Measurements from ENCODE around the gene LSS. TPM values are rescaled to one million over a fixed set of nuclear protein-coding genes. Genes with fewer than 3 reads are reported as not detected.

The LSS gene
- total and polyA plus RNA-seq, 9 donors = 27.0 to 47.4 (median 35.8) TPM

GRCh38 chr21:46194374-46195334 lies 33.9 kb downstream of the LSS start:
- DNase-seq = no peak
- no peaks in the 10 kb centered on the region for H3K9me3 ChIP-seq (replicated peaks; ENCODE audit: control insufficient read depth, low read depth, low read length)
- H3K27ac ChIP-seq (ENCODE audit: low read length) = no peak overlapping the region
- 93% methylated on average over 25 of the region's 34 CpGs for WGBS (ENCODE audit: insufficient coverage)
- H3K4me3 ChIP-seq (ENCODE audit: low read length) = no peak overlapping the region
- H3K27me3 ChIP-seq (ENCODE audit: control insufficient read depth, insufficient read depth, low read length) = no peaks in the 10 kb centered on the region
- H3K36me3 ChIP-seq (ENCODE audit: control insufficient read depth, insufficient read depth, low read length) = peaks cover 69% of the 10 kb centered on the region
- H3K4me1 ChIP-seq (ENCODE audit: control insufficient read depth, insufficient read depth, low read length) = no peaks in the 10 kb centered on the region

- Histone ChIP-seq H3K4me3 (ENCODE audit: low read length) (no peak overlapping the region), H3K27ac (ENCODE audit: low read length) (no peak overlapping the region), H3K4me1 (ENCODE audit: control insufficient read depth, insufficient read depth, low read length) (no peaks in the 10 kb centered on the region), H3K36me3 (ENCODE audit: control insufficient read depth, insufficient read depth, low read length) (peaks cover 71% of the 10 kb centered on the region), H3K9me3 (replicated peaks; ENCODE audit: control insufficient read depth, low read depth, low read length) (no peaks in the 10 kb centered on the region), H3K27me3 (ENCODE audit: control insufficient read depth, insufficient read depth, low read length) (no peaks in the 10 kb centered on the region)
- DNase-seq = no peak
- WGBS (ENCODE audit: insufficient coverage) = 100% methylated on average over 8 of the region's 10 CpGs
Measured at GRCh38 chr21:46193829-46194373, 34.7 kb downstream of the LSS start.

GRCh38 chr21:46191686-46192575 lies 36.6 kb downstream of the LSS start:
- DNase-seq = no peak
- 97% methylated on average over 14 of the region's 20 CpGs for WGBS (ENCODE audit: insufficient coverage)
- no peaks in the 10 kb centered on the region for H3K4me1 ChIP-seq (ENCODE audit: control insufficient read depth, insufficient read depth, low read length)
- no peak overlapping the region for H3K4me3 ChIP-seq (ENCODE audit: low read length)
- peaks cover 66% of the 10 kb centered on the region for H3K36me3 ChIP-seq (ENCODE audit: control insufficient read depth, insufficient read depth, low read length)
- H3K27me3 ChIP-seq (ENCODE audit: control insufficient read depth, insufficient read depth, low read length) = no peaks in the 10 kb centered on the region
- H3K9me3 ChIP-seq (replicated peaks; ENCODE audit: control insufficient read depth, low read depth, low read length) = no peaks in the 10 kb centered on the region
- H3K27ac ChIP-seq (ENCODE audit: low read length) = no peak overlapping the region

GRCh38 chr21:46191257-46191685 lies 37.3 kb downstream of the LSS start:
- 100% methylated on average over 2 of the region's 4 CpGs for WGBS (ENCODE audit: insufficient coverage)
- H3K9me3 ChIP-seq (replicated peaks; ENCODE audit: control insufficient read depth, low read depth, low read length) = no peaks in the 10 kb centered on the region
- no peak for DNase-seq
- H3K4me3 ChIP-seq (ENCODE audit: low read length) = no peak overlapping the region
- no peaks in the 10 kb centered on the region for H3K4me1 ChIP-seq (ENCODE audit: control insufficient read depth, insufficient read depth, low read length)
- no peaks in the 10 kb centered on the region for H3K27me3 ChIP-seq (ENCODE audit: control insufficient read depth, insufficient read depth, low read length)
- peaks cover 60% of the 10 kb centered on the region for H3K36me3 ChIP-seq (ENCODE audit: control insufficient read depth, insufficient read depth, low read length)
- no peak overlapping the region for H3K27ac ChIP-seq (ENCODE audit: low read length)

GRCh38 chr21:46190491-46191131 lies 38.0 kb downstream of the LSS start:
- no peaks in the 10 kb centered on the region for H3K4me1 ChIP-seq (ENCODE audit: control insufficient read depth, insufficient read depth, low read length)
- no peak for DNase-seq
- peaks cover 53% of the 10 kb centered on the region for H3K36me3 ChIP-seq (ENCODE audit: control insufficient read depth, insufficient read depth, low read length)
- no peaks in the 10 kb centered on the region for H3K27me3 ChIP-seq (ENCODE audit: control insufficient read depth, insufficient read depth, low read length)
- no peak overlapping the region for H3K4me3 ChIP-seq (ENCODE audit: low read length)
- WGBS (ENCODE audit: insufficient coverage) = 90% methylated on average over 13 of the region's 15 CpGs
- no peak overlapping the region for H3K27ac ChIP-seq (ENCODE audit: low read length)
- no peaks in the 10 kb centered on the region for H3K9me3 ChIP-seq (replicated peaks; ENCODE audit: control insufficient read depth, low read depth, low read length)

- 94% methylated on average over 14 of the region's 14 CpGs for WGBS (ENCODE audit: insufficient coverage)
Measured at GRCh38 chr21:46189959-46190490, 38.5 kb downstream of the LSS start.

DNA sequence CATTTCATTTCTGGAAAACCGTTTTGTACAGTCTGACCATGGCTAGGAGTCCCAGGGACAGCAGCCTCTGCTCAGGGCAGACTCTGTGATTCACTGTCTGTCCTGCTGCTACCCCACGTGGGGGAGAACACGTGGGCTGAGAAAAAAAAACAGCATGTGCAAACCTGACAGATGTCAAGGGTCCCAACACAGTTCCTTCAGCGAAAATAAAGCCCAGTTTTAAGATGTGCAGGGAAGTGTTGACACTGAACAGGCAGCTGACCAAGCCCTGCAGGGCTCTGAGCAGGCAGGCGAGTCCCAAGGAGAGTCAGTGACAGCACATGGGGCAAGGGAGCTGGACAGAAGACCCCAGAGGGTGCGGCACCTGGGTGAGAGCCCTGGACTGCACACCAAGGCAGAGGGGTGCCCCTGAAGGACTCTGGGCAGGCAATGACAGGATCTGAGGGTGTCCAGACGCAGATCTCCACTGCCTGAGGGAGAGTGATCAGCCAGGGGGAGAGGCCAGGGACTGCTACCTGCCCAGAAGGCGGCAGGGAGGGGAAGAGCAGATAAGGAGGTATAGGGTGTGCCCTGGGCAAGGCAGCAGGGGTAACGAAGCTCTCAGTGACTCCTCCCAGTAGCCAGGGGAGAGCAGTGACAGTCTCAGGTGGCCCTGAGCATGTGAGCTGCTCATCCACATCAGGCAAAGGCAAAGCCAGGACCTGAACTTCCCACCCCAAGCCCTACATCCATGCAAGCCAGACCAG lies 39.2 kb downstream of the LSS start:
- Histone ChIP-seq H3K36me3 (ENCODE audit: control insufficient read depth, insufficient read depth, low read length) (peaks cover 41% of the 10 kb centered on the region), H3K9me3 (replicated peaks; ENCODE audit: control insufficient read depth, low read depth, low read length) (no peaks in the 10 kb centered on the region), H3K27me3 (ENCODE audit: control insufficient read depth, insufficient read depth, low read length) (no peaks in the 10 kb centered on the region), H3K4me3 (ENCODE audit: low read length) (no peak overlapping the region), H3K4me1 (ENCODE audit: control insufficient read depth, insufficient read depth, low read length) (peaks cover 4% of the 10 kb centered on the region), H3K27ac (ENCODE audit: low read length) (peak overlapping the region; percentile 59)
- 55% methylated on average over 9 of the region's 9 CpGs for WGBS (ENCODE audit: insufficient coverage)
- DNase-seq = no peak

More at GRCh38 chr21:46189959-46190490, 38.5 kb downstream of the LSS start:
- Histone ChIP-seq H3K4me3 (ENCODE audit: low read length) (no peak overlapping the region), H3K36me3 (ENCODE audit: control insufficient read depth, insufficient read depth, low read length) (peaks cover 47% of the 10 kb centered on the region), H3K4me1 (ENCODE audit: control insufficient read depth, insufficient read depth, low read length) (no peaks in the 10 kb centered on the region), H3K27me3 (ENCODE audit: control insufficient read depth, insufficient read depth, low read length) (no peaks in the 10 kb centered on the region), H3K27ac (ENCODE audit: low read length) (no peak overlapping the region), H3K9me3 (replicated peaks; ENCODE audit: control insufficient read depth, low read depth, low read length) (no peaks in the 10 kb centered on the region)
- no peak for DNase-seq

DNA sequence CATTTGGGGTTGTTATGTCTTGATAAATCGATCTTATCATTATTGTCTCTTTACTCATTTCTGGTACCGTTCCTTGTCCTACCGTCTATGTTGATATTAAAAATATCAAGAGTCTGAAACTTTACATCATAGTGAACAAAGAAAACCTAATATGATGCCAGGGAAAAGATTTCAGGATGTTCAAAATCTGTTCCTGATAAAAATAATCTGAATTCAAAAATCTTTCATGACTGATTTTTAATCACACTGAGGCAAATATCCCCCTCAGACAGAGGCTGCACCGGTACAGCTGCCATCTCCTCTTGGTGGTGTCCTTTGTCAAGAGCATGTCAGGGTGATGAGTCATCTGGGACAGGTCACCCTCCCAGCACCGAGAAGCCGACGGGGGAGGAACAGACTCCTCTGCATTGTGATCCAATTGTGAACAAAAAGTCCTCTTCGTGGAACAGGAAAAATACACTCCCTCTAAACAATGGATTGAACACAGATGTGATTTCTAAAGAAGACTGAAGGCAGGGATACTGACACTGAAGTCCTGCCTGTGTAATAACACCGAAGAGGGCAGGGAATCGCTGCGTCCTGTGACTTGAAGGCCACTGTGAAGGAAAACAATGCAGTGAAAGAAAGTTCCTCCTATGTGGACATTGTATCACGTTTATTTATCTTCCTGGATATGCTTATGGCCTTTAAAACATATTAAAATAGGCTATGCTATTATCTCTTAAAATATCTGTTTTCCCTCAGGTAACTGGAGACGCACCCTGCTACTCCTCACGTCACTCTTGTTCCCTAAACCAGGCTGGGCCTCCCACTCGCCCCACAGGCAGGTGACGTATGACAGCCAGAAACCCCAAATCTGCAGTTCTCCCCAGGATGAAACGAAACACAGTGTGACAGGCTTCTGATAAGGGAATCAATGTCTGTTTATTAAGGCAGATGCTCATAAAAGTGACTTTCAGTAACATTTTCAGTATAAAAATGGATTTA lies 40.1 kb downstream of the LSS start:
- H3K27ac ChIP-seq (ENCODE audit: low read length) = peak overlapping the region; percentile 59
- peaks cover 32% of the 10 kb centered on the region for H3K36me3 ChIP-seq (ENCODE audit: control insufficient read depth, insufficient read depth, low read length)
- H3K4me3 ChIP-seq (ENCODE audit: low read length) = no peak overlapping the region
- no peaks in the 10 kb centered on the region for H3K27me3 ChIP-seq (ENCODE audit: control insufficient read depth, insufficient read depth, low read length)
- no peaks in the 10 kb centered on the region for H3K9me3 ChIP-seq (replicated peaks; ENCODE audit: control insufficient read depth, low read depth, low read length)
- DNase-seq = peak; percentile 38
- H3K4me1 ChIP-seq (ENCODE audit: control insufficient read depth, insufficient read depth, low read length) = peaks cover 8% of the 10 kb centered on the region
- 40% methylated on average over 2 of the region's 17 CpGs for WGBS (ENCODE audit: insufficient coverage)

Measured in muscle of leg (tissue), 11 donors.